GM19397 (cell line): ENCODE data around the gene DNPH1.

Experiments
- ATAC-seq: cut with Tn5 transposase; IDR thresholded peaks from one replicate; pipeline ENCODE4 v1.9.1; 2021; ENCODE audit warnings: mild to moderate bottlenecking, moderate library complexity; ENCODE audit not compliant: unreplicated experiment

Gene DNPH1

DNA sequence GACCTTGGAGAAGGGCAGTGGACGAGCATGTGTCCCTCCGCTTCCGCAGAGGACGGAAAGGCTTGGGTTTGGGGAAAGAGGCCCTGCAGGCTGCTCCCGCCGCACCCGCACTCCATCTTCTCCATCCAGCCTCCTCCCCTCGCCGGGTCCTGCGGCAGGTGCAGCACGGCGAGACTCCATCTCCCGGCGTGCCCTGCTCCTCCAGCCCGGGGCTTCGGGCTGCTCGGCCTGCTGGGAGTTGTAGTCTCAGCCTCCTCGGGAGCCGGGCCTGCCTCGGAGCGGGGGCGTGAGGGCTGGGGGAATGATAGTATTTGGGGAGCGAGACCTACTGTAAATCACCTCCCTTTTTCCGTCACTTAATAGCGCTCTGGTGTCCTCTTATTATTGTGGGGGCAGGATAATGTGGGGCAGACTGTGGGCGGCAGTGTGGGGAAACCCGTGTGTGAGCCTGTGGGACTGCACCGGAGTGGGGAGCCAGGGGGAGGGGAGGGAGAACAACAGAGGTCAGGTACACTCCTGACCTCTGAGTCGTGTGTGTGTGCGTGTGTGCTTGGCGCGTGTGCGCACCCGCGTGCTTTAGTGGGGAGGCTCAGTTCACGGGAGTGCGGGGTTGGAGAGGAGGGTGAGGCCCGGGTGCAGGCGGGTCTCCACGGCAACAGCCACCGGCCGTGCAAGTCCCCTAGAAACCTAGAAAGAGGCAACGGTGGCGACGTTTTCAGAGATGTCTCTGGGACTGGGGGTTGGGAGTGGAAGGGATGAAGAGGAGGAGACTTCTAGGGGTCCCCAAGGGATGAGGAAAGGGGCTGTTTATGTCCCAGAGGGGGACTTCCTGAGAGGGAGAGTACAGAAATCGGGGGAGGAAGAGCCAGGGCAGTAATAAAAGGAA, 18.1 kb upstream of the DNPH1 start:
- peak; percentile 87 for ATAC-seq

DNA sequence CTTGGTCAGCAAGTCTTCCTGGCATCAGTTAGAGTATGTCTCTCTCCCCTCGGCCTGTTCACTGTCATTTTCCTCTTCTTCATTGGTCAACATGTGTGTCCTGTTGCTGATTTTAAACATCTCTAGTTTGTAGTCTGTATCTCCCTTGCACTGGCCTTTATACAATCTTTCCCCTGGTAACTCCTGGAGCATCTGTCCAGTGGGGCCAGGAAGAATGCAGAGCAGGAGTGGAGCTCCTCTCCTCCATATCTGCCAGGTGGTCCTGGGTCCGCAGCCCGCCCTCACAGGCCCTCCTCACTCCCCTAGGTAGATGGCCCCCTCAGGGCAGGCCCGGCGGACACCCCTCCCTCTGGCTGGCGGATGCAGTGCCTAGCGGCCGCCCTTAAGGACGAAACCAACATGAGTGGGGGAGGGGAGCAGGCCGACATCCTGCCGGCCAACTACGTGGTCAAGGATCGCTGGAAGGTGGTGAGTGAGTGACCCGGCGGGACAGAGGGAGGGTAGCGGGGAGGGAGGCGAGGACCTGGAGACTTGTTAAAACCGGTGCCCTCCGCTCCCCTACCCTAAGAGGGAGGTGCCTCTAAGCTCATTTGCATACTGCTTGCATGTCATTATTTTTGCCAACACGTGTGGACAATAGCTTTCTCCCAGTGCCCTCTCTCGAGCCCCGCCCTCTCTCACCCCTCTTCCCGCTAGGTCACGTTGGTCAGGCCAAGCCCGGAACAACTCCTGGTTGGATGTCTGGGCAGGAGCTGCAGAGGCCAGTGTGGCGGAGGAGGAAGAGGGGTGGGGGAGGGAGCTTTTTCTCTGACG, 17.2 kb upstream of the DNPH1 start:
- peak; percentile 30 for ATAC-seq

DNA sequence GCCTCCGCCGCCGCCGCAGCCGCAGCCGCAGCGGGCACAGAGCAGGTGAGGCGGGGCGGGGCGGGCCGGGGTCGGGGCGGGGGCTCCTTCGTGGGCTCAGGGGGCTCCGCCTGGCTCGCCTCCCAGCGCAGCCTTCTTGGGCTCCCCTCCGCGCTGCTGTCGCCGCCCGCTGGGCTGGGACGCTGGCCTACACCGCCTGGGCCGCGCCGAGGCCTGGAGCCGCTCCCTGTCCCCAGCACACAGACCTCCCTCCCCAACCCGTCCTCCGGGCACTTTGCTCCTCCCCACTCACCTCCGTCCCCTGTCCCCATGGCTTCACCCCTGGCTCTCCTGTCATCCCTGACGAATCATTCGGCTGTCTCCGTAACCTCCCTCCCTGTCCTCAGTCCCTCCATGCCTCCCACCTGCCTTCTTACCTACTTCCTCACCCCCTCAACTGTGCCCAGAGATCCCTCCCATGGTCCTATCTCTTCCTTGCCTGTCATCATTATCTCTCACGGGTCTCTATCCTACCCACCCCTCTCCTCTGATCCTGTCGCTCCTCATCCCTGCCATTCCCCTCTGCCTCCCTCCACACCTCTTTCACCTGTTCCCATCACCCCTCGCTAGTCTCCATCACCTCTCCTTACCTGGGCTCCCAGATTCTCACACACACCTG, 14.5 kb upstream of the DNPH1 start:
- ATAC-seq = no peak

DNA sequence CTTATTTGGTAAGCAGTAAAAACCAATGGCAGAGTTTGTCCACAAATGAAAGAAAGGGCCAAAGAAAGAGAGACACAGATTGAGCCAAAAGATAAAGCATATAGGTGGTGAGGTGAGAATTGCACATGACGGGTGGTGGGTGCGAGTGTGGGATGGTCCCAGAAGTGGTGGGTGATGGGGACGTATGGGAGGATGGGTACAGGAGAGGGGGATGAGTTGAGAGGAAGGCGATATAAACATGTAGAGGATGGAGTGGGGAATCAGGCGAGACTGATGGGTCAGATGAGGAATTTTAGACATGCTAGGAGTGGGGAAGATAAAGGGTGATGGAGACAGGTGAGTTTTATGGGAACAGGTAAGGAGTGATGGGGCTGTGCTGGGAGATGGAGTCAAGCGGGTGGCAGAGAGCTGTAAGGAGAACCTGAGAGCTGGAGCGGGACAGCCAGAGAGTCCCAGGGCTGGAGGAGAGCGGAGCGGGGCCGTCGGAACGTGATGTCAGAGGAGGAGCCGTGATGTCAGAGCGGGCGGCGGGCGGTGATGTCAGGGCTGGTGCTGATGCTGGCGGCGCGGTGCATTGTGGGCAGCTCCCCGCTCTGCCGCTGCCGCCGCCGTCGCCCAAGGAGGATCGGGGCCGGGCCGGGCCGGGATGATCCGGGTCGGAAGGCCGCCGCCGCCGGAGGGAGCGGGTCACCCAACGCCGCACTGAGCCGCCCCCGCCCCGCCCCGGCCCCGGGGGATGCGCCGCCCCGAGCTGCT, 13.8 kb upstream of the DNPH1 start, which contains the start of gene TTBK1:
Gene TTBK1 (plus strand): TSS at position 574 of the 756 bp plus-strand sequence. CDS start 3,180 bp downstream, outside the sequence.
- no peak for ATAC-seq

DNA sequence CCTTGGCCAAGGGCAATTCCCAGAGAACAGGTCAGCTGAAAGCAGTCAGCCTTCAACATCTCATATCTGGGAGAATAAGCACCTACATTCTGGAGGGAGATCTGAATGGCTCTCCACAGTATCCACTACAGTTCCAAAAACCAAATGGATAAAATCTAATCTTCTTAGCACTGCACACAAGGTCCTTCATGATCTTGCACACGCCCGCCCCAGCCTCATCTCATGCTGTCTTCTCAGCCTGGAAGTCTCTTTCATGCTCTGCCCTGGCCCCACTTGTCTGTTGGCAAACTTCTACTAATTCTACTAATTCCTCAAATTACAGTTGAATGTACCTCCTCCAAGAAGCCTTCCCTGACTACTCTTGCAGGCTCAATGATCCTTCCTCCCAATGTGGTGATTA, 12.2 kb upstream of the DNPH1 start:
- ATAC-seq = no peak

GRCh38 chr6:43240950-43241349, 11.7 kb upstream of the DNPH1 start:
- ATAC-seq = no peak

DNA sequence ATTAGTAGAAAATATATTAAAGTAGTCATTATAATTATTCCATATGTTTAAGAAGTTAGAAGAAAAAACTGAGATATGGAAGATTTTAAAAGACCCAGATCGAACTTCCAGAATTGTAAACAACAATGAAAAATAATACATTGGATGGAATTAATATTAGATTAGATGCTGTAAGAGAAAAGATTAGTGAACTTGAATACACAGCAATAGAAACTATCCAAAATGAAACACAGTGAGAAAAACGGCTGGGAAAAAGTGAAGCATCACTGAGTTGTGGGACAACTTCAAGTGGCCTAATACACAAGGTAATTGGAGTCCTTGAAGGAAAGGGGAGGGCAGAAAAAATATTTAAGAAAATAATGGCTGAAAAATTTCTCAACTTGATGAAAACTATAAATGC, 9.8 kb upstream of the DNPH1 start:
- ATAC-seq = no peak

DNA sequence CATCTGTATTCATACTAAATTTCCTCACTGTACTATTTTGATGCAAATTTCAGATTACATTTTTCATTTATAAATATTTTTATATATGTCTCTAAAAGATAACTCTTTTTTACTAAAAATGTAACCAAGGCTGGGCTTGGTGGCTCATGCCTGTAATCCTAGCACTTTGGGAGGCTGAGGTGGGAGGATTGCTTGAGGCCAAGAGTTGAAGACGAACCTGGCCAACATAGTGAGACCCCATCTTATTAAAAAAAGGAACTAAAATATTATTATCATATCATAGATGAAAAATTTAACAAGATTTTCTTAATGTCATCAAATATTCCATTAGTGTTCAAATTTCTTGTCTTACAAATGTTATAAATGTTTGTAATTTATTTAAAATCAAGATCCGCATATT, 6.6 kb upstream of the DNPH1 start:
- no peak for ATAC-seq

DNA sequence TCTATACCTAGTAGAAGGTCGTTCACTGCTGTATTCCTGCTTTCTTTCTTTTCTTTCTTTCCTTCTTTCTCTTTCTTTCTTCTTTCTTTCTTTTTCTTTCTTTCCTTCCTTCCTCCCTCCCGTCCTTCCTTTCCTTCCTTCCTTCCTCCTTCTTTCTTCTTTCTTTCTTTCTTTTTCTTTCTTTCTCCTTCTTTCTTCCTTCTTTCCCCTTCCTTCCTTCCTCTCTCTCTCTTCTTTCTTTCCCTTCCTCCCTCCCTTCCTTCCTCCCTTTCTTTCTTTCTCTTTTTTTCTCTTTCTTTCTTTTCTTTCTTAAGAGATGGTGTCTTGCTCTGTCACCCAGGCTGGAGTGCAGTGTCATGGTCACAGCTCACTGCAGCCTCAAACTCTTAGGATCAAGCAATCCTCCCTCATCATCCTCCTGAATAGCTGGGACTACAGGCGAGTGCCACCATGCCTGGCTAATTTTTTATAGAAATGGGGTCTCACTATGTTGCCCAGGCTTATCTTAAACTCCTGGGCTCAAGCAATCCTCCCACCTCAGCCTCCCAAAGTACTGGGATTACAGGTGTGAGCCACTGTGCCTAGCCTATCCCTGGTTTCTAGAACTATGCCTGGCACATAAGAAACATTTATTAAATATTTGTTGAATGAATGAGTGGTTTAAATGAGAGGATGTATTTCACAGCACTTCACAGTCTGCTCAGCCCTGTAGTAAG, 2.6 kb upstream of the DNPH1 start:
- no peak for ATAC-seq

DNA sequence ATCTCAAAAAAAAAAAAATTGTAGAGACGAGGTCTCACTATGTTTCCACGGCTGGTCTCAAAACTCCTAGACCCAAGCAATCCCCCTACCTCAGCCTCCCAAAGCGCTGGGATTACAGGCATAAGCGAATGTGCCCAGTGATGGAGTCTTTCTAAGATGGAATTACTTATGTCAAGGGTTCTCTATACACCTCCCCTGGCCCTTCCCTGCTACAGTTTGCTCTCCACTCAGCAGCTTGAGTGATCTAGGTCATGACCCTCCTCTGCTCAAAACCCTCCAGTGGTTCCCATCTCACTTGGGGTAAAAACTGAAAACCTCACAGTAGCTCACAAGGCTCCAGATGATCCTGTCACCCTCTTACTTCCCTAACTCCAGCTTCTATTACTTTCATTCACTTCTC, 1.8 kb upstream of the DNPH1 start:
- no peak for ATAC-seq

DNA sequence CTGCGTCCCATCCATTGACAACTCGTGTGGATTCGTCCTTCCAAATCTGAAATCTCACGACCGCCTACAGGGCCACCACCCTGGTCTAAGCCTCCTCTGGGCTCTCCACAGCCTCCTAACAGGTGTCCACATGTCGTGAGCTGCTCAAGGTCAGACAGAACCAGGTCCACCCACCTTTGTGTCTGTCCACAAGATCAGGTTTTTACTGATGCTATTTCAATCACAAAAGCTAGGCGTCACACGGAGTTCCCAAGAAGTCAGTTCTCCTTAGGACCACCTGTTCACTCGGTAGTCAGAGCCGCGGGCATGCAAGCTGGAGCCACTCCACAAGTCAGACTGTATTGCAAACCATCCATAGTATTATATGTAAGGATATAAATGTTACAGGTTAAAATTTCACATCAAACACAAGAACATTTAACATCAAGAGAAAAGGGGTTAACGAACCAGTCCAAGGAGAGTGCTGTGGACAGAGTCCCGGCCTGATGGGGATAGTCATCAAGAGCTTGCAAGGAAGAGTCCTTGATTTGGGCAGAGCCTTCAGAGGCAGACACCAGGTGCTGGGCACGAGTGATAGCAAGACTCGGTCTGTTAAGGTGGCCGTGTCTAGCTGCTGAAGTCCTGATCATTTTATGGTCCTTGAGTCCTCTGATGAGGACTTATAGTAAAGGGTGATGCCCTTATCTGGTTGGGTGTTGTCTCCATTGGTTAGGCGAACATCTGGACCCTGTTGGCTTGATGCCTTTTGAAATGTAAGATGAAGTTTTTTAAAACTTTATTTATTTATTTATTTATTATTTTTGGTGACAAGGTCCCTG, 731 bp upstream of the DNPH1 start:
- ATAC-seq = no peak

DNA sequence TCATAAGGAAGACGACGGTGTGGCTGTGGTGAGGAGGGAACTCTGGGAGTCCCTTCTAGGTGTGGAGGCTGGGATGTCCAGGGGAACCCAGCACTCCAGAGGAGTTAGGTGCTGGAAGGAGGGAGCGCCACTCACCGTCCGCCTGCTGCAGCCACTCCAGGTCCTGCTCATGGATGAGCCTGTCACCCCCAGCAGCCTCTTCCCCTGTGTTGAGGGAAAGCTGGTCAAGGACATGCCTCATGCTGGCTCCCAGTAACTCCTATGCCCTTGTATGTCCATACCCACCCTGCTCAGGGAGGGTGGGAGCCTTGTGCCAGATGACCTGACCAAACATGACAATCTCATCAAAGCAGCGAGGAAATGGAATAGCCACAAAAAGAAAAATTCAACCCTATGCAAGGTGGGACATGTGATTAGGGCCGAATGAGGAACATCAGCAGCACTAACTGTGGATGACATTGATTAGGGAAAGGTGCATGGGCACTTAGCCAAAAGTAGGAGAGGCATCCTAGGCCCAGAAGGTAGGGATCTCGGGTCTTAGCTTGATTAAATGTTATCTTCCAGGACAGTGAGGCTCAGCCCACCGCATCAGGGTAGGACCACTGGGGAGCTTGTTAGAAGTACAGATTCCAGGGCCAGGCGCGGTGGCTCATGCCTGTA, 3.0 kb downstream of the DNPH1 start:
- ATAC-seq = no peak

- ATAC-seq = no peak
Measured at GRCh38 chr6:43223175-43223574, 6.1 kb downstream of the DNPH1 start.

- ATAC-seq = no peak
Measured at GRCh38 chr6:43222418-43223059, 6.7 kb downstream of the DNPH1 start.

GRCh38 chr6:43221046-43221972, 8.0 kb downstream of the DNPH1 start:
- ATAC-seq = no peak

GRCh38 chr6:43220439-43220951, 8.8 kb downstream of the DNPH1 start:
- ATAC-seq = no peak

GRCh38 chr6:43219814-43220213, 9.5 kb downstream of the DNPH1 start:
- ATAC-seq = no peak
